SU-DHL-6 (cell line): Measurements from ENCODE around the gene PKHD1.

Experiments used
- CTCF ChIP-seq: fragments of 200-600 bp; sonication (generic); IDR thresholded peaks from one replicate; pipeline ENCODE4 v1.5.1; 2017; ENCODE audit warnings: antibody characterized with exemption, mild to moderate bottlenecking, low read length, moderate library complexity; ENCODE audit not compliant: insufficient read depth, poor library complexity, severe bottlenecking
- EZH2phosphoT487 ChIP-seq: fragments of 200-600 bp; sonication (generic), shearing (Covaris generic); conservative IDR thresholded peaks from 2 replicates; pipeline ENCODE4 v1.6.1; 2018; ENCODE audit warnings: mild to moderate bottlenecking, antibody characterized with exemption, low read length, moderate library complexity, mixed read lengths

DNA sequence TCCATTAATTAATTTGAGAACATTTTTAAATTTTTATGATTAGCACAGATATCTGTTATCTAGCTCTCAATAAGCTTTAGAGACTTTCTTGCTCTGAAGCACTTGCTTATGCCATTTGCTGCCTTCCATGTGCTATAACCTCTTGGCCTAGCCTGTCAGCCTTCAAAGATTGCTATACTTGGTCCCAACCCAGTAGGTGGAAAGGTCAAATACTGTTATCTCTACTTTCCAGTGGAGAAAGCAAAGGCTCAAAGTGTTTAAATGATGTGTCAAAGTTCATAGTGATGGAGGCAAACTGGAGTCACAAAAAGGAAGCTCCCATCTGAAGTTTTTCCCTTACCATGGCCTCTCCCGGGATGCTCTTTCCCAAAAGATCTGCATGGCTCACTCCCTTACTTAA is 125.1 kb downstream of the PKHD1 start:
- TF ChIP-seq CTCF, result no peak
- TF ChIP-seq EZH2phosphoT487, result no peak
